Measurements from ENCODE around the gene ZNF511.

The ZNF511 gene

GRCh38 chr10:133342942-133343341, 34.2 kb downstream of the ZNF511 start:
- DNase-seq (ENCODE audit: extremely low read depth, low read depth), result no peak
- H3K4me3 ChIP-seq (replicated peaks; ENCODE audit: low read depth, low read length), result no peak overlapping the region
- no peak for TF ChIP-seq CTCF (IDR thresholded peaks at IDR 0.05; ENCODE audit: low read depth, low read length, missing control alignments)

GRCh38 chr10:133343558-133343957, 34.8 kb downstream of the ZNF511 start:
- DNase-seq (ENCODE audit: extremely low read depth, low read depth), result no peak
- TF ChIP-seq CTCF (IDR thresholded peaks at IDR 0.05; ENCODE audit: low read depth, low read length, missing control alignments), result no peak
- no peak overlapping the region for H3K4me3 ChIP-seq (replicated peaks; ENCODE audit: low read depth, low read length)

GRCh38 chr10:133344236-133344635, 35.5 kb downstream of the ZNF511 start:
- H3K4me3 ChIP-seq (replicated peaks; ENCODE audit: low read depth, low read length), result no peak overlapping the region
- no peak for TF ChIP-seq CTCF (IDR thresholded peaks at IDR 0.05; ENCODE audit: low read depth, low read length, missing control alignments)
- no peak for DNase-seq (ENCODE audit: extremely low read depth, low read depth)

GRCh38 chr10:133346413-133346812, 37.7 kb downstream of the ZNF511 start:
- no peak overlapping the region for H3K4me3 ChIP-seq (replicated peaks; ENCODE audit: low read depth, low read length)
- no peak for DNase-seq (ENCODE audit: extremely low read depth, low read depth)
- TF ChIP-seq CTCF (IDR thresholded peaks at IDR 0.05; ENCODE audit: low read depth, low read length, missing control alignments), result no peak

GRCh38 chr10:133347710-133348517, 39.2 kb downstream of the ZNF511 start:
- no peak for TF ChIP-seq CTCF (IDR thresholded peaks at IDR 0.05; ENCODE audit: low read depth, low read length, missing control alignments)
- no peak for DNase-seq (ENCODE audit: extremely low read depth, low read depth)
- H3K4me3 ChIP-seq (replicated peaks; ENCODE audit: low read depth, low read length), result no peak overlapping the region

GRCh38 chr10:133349160-133349568, 40.5 kb downstream of the ZNF511 start:
- no peak for TF ChIP-seq CTCF (IDR thresholded peaks at IDR 0.05; ENCODE audit: low read depth, low read length, missing control alignments)
- H3K4me3 ChIP-seq (replicated peaks; ENCODE audit: low read depth, low read length), result no peak overlapping the region
- no peak for DNase-seq (ENCODE audit: extremely low read depth, low read depth)

Data from HFF-Myc (cell line).